Panc1 (cell line): ENCODE data around the gene AOC1.

Experiments used
- POLR2AphosphoS5 ChIP-seq: IDR thresholded peaks from 2 replicates; pipeline ENCODE4 v1.6.1; 2012; ENCODE audit warnings: mild to moderate bottlenecking, low read depth, low read length, moderate library complexity
- TCF7L2 ChIP-seq: IDR thresholded peaks from 2 replicates; pipeline ENCODE4 v1.6.1; 2011; ENCODE audit warnings: mild to moderate bottlenecking, low read depth, low read length, inconsistent platforms
- TF ChIP-seq, protein P1 (sequence below): fragments of 450-650 bp; IDR thresholded peaks from 2 replicates; pipeline ENCODE4 v1.5.1; 2017; ENCODE audit warnings: mild to moderate bottlenecking

GRCh38 chr7:150847536-150847935, 4.8 kb upstream of the AOC1 start:
- TF ChIP-seq POLR2AphosphoS5 (no peak), TCF7L2 (no peak)
- TF ChIP-seq, protein P1, sequence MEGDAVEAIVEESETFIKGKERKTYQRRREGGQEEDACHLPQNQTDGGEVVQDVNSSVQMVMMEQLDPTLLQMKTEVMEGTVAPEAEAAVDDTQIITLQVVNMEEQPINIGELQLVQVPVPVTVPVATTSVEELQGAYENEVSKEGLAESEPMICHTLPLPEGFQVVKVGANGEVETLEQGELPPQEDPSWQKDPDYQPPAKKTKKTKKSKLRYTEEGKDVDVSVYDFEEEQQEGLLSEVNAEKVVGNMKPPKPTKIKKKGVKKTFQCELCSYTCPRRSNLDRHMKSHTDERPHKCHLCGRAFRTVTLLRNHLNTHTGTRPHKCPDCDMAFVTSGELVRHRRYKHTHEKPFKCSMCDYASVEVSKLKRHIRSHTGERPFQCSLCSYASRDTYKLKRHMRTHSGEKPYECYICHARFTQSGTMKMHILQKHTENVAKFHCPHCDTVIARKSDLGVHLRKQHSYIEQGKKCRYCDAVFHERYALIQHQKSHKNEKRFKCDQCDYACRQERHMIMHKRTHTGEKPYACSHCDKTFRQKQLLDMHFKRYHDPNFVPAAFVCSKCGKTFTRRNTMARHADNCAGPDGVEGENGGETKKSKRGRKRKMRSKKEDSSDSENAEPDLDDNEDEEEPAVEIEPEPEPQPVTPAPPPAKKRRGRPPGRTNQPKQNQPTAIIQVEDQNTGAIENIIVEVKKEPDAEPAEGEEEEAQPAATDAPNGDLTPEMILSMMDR: no peak
